Measurements from ENCODE around the gene FLT4.
A peak's percentile ranks its signal among the peaks of the same experiment; 100 is the strongest.

Gene FLT4

GRCh38 chr5:180625125-180625790, 24.1 kb downstream of the FLT4 start:
- DNase-seq = no peak

- no peak for DNase-seq
Measured at GRCh38 chr5:180624587-180624986, 24.8 kb downstream of the FLT4 start.

GRCh38 chr5:180623844-180624243, 25.6 kb downstream of the FLT4 start:
- no peak for DNase-seq

GRCh38 chr5:180623411-180623834, 26.0 kb downstream of the FLT4 start:
- no peak for DNase-seq

- DNase-seq = no peak
Measured at GRCh38 chr5:180622910-180623309, 26.5 kb downstream of the FLT4 start.

- DNase-seq = no peak
Measured at GRCh38 chr5:180621311-180621710, 28.1 kb downstream of the FLT4 start.

- DNase-seq = no peak
Measured at GRCh38 chr5:180620014-180620413, 29.4 kb downstream of the FLT4 start.

- no peak for DNase-seq
Measured at GRCh38 chr5:180619563-180619915, 29.9 kb downstream of the FLT4 start.

GRCh38 chr5:180618829-180619562, 30.4 kb downstream of the FLT4 start:
- peak; percentile 24 for DNase-seq

- no peak for DNase-seq
Measured at GRCh38 chr5:180618487-180618828, 30.9 kb downstream of the FLT4 start.

GRCh38 chr5:180613814-180614188, 35.6 kb downstream of the FLT4 start:
- DNase-seq = no peak

GRCh38 chr5:180613188-180613813, 36.1 kb downstream of the FLT4 start:
- no peak for DNase-seq

GRCh38 chr5:180612683-180613082, 36.7 kb downstream of the FLT4 start:
- no peak for DNase-seq

- DNase-seq = no peak
Measured at GRCh38 chr5:180611140-180611850, 38.1 kb downstream of the FLT4 start.

GRCh38 chr5:180609817-180610550, 39.4 kb downstream of the FLT4 start:
- DNase-seq = no peak

GRCh38 chr5:180609386-180609785, 40.0 kb downstream of the FLT4 start:
- no peak for DNase-seq

- DNase-seq = no peak
Measured at GRCh38 chr5:180608572-180609310, 40.7 kb downstream of the FLT4 start.

- DNase-seq = no peak
Measured at GRCh38 chr5:180607861-180608571, 41.4 kb downstream of the FLT4 start.

- DNase-seq = no peak
Measured at GRCh38 chr5:180606215-180606785, 43.1 kb downstream of the FLT4 start.

GRCh38 chr5:180605554-180606214, 43.7 kb downstream of the FLT4 start:
- peak; percentile 56 for DNase-seq

- no peak for DNase-seq
Measured at GRCh38 chr5:180604271-180604670, 45.1 kb downstream of the FLT4 start.
